ENCODE measurements around the gene MELTF.

The MELTF gene

GRCh38 chr3:197026481-197026866 lies 3.1 kb downstream of the MELTF start:
- DNase-seq: no peak

GRCh38 chr3:197025736-197026480 lies 3.7 kb downstream of the MELTF start:
- DNase-seq: no peak

GRCh38 chr3:197024881-197025735 lies 4.5 kb downstream of the MELTF start:
- no peak for DNase-seq

- no peak for DNase-seq
Measured at GRCh38 chr3:197023998-197024651, 5.5 kb downstream of the MELTF start.

GRCh38 chr3:197023241-197023997 lies 6.2 kb downstream of the MELTF start:
- DNase-seq: no peak

GRCh38 chr3:197022405-197023231 lies 7.0 kb downstream of the MELTF start:
- no peak for DNase-seq

- DNase-seq: no peak
Measured at GRCh38 chr3:197021729-197022404, 7.8 kb downstream of the MELTF start.

- no peak for DNase-seq
Measured at GRCh38 chr3:197021231-197021630, 8.4 kb downstream of the MELTF start.

GRCh38 chr3:197019535-197019934 lies 10.1 kb downstream of the MELTF start:
- DNase-seq: no peak

GRCh38 chr3:197019021-197019420 lies 10.6 kb downstream of the MELTF start:
- DNase-seq: no peak

- no peak for DNase-seq
Measured at GRCh38 chr3:197017003-197017402, 12.6 kb downstream of the MELTF start.

- no peak for DNase-seq
Measured at GRCh38 chr3:197015790-197016736, 13.6 kb downstream of the MELTF start.

- DNase-seq: no peak
Measured at GRCh38 chr3:197014942-197015575, 14.6 kb downstream of the MELTF start.

GRCh38 chr3:197014024-197014423 lies 15.6 kb downstream of the MELTF start:
- DNase-seq: no peak

GRCh38 chr3:197012540-197012883 lies 17.1 kb downstream of the MELTF start:
- no peak for DNase-seq

- DNase-seq: no peak
Measured at GRCh38 chr3:197011780-197012539, 17.7 kb downstream of the MELTF start.

GRCh38 chr3:197010556-197011351 lies 18.9 kb downstream of the MELTF start:
- DNase-seq: no peak

- no peak for DNase-seq
Measured at GRCh38 chr3:197009532-197010019, 20.0 kb downstream of the MELTF start.
